ENCODE data around the gene PPP1CC.
A peak's percentile ranks its signal among the peaks of the same experiment; 100 is the strongest.
"Not testable (repeated sequence)": the region's sequence is repeated elsewhere in the genome, so short reads cannot be mapped to it uniquely, and the experiment has no call there.

PPP1CC gene

GRCh38 chr12:110742718-110743570 lies at the start of gene PPP1CC:
Gene PPP1CC (minus strand): TSS chr12:110742891. CDS start chr12:110742707, 184 bp downstream.
- peak; percentile 80 for DNase-seq (ENCODE audit: low read depth, low spot score)

- DNase-seq (ENCODE audit: low read depth, low spot score): no peak
Observed at GRCh38 chr12:110791589-110791988, 48.9 kb upstream of the PPP1CC start.

GRCh38 chr12:110790301-110790700 lies 47.6 kb upstream of the PPP1CC start:
- DNase-seq (ENCODE audit: low read depth, low spot score): no peak

- DNase-seq (ENCODE audit: low read depth, low spot score): no peak
Observed at GRCh38 chr12:110786012-110786411, 43.3 kb upstream of the PPP1CC start.

- no peak for DNase-seq (ENCODE audit: low read depth, low spot score)
Observed at GRCh38 chr12:110785240-110785639, 42.5 kb upstream of the PPP1CC start.

GRCh38 chr12:110782922-110783321 lies 40.2 kb upstream of the PPP1CC start:
- DNase-seq (ENCODE audit: low read depth, low spot score): no peak

GRCh38 chr12:110782094-110782493 lies 39.4 kb upstream of the PPP1CC start:
- DNase-seq (ENCODE audit: low read depth, low spot score): no peak

- DNase-seq (ENCODE audit: low read depth, low spot score): no peak
Observed at GRCh38 chr12:110780448-110780847, 37.8 kb upstream of the PPP1CC start.

- no peak for DNase-seq (ENCODE audit: low read depth, low spot score)
Observed at GRCh38 chr12:110778833-110779577, 36.3 kb upstream of the PPP1CC start.

GRCh38 chr12:110776410-110776809 lies 33.7 kb upstream of the PPP1CC start:
- DNase-seq (ENCODE audit: low read depth, low spot score): no peak

- no peak for DNase-seq (ENCODE audit: low read depth, low spot score)
Observed at GRCh38 chr12:110775997-110776396, 33.3 kb upstream of the PPP1CC start.

GRCh38 chr12:110774824-110775223 lies 32.1 kb upstream of the PPP1CC start:
- no peak for DNase-seq (ENCODE audit: low read depth, low spot score)

- no peak for DNase-seq (ENCODE audit: low read depth, low spot score)
Observed at GRCh38 chr12:110768960-110769359, 26.3 kb upstream of the PPP1CC start.

- DNase-seq (ENCODE audit: low read depth, low spot score): no peak
Observed at GRCh38 chr12:110767863-110768262, 25.2 kb upstream of the PPP1CC start.

GRCh38 chr12:110766311-110767154 lies 23.8 kb upstream of the PPP1CC start:
- no peak for DNase-seq (ENCODE audit: low read depth, low spot score)

GRCh38 chr12:110765572-110765971 lies 22.9 kb upstream of the PPP1CC start:
- not testable (repeated sequence) for DNase-seq (ENCODE audit: low read depth, low spot score)

- DNase-seq (ENCODE audit: low read depth, low spot score): no peak
Observed at GRCh38 chr12:110765111-110765510, 22.4 kb upstream of the PPP1CC start.

- no peak for DNase-seq (ENCODE audit: low read depth, low spot score)
Observed at GRCh38 chr12:110763583-110763982, 20.9 kb upstream of the PPP1CC start.

- DNase-seq (ENCODE audit: low read depth, low spot score): no peak
Observed at GRCh38 chr12:110762891-110763290, 20.2 kb upstream of the PPP1CC start.

GRCh38 chr12:110760204-110760609 lies 17.5 kb upstream of the PPP1CC start:
- DNase-seq (ENCODE audit: low read depth, low spot score): no peak

GRCh38 chr12:110758922-110759321 lies 16.2 kb upstream of the PPP1CC start:
- DNase-seq (ENCODE audit: low read depth, low spot score): no peak

GRCh38 chr12:110756611-110757010 lies 13.9 kb upstream of the PPP1CC start:
- no peak for DNase-seq (ENCODE audit: low read depth, low spot score)
